ENCODE data around the gene SFXN1.

- TF ChIP-seq POLR2A (IDR thresholded peaks at IDR 0.05) (no peak), CTCF (IDR thresholded peaks at IDR 0.05 in 8 of 11, conservative IDR thresholded peaks at IDR 0.05 in 3 of 11) (no peak)
Observed at GRCh38 chr5:175520321-175520720, 42.0 kb downstream of the SFXN1 start.

Measured in spleen (tissue), 7 donors.